Endothelial cell of umbilical vein (primary cell): ENCODE results near the gene PDE6B.

Source experiments
- EZH2 ChIP-seq: IDR thresholded peaks from 2 replicates; pipeline ENCODE4 v1.6.1; 2012; ENCODE audit warnings: borderline replicate concordance, low read depth, mild to moderate bottlenecking, moderate library complexity, low read length, inconsistent platforms; ENCODE audit not compliant: severe bottlenecking
- JUN ChIP-seq: IDR thresholded peaks from 2 replicates; pipeline ENCODE4 v1.6.1; 2011; ENCODE audit warnings: borderline replicate concordance, low read depth; ENCODE audit not compliant: insufficient read length, insufficient read depth
- POLR2A ChIP-seq: IDR thresholded peaks from 2 replicates; pipeline ENCODE4 v1.6.1; 2012; ENCODE audit warnings: low read depth, mild to moderate bottlenecking, control low read depth, low read length
- TF ChIP-seq, protein P1 (sequence below), 2 donors: IDR thresholded peaks; 1 replicate in 1 of 2; 2 replicates in 1 of 2; pipeline ENCODE4 v1.5.1; 2011; ENCODE audit warnings: low read length in 2 of 2, mild to moderate bottlenecking in 2 of 2, moderate library complexity in 2 of 2, control low read depth in 1 of 2, inconsistent platforms in 1 of 2, low read depth in 1 of 2; ENCODE audit not compliant: insufficient read depth in 1 of 2; ENCODE audit errors: extremely low read depth in 1 of 2
- TF ChIP-seq, protein P2 (sequence below): IDR thresholded peaks from 2 replicates; pipeline ENCODE4 v1.6.1; 2011; ENCODE audit not compliant: insufficient read depth, insufficient read length

DNA sequence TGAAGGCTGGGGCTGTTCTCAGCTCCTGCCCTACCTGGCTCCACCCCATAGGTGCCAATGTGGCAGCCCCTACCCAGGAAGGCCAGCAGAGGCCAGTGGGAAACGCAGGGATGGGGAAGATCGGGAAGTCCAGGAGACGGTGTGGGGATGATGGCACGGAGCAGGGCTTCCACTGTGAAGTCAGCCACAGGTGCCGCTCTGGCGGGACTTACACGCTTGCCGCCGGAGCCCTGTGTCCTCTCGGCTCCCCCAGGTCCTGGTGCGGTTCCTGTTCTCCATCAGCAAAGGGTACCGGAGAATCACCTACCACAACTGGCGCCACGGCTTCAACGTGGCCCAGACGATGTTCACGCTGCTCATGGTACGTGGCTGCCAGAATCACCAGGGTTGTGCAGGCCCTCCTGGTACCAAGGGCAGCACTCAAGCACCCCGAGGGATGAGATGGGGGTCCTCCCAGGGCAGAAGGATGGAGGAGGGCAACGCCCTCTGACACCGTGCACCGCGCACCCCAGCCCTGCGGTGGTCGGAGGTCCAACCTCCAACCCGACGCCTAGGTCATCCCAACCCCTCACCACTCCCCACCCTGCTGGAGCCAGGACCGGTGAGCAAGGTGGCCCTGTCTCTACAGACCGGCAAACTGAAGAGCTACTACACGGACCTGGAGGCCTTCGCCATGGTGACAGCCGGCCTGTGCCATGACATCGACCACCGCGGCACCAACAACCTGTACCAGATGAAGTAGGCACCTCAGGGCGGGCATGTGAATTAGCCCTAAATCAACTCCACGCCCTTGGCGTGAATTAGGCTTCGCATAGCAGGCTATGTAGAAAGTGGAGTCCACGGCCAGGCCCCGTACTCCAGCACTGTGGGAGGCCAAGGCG lies 36.7 kb downstream of the PDE6B start:
- TF ChIP-seq, protein P1, sequence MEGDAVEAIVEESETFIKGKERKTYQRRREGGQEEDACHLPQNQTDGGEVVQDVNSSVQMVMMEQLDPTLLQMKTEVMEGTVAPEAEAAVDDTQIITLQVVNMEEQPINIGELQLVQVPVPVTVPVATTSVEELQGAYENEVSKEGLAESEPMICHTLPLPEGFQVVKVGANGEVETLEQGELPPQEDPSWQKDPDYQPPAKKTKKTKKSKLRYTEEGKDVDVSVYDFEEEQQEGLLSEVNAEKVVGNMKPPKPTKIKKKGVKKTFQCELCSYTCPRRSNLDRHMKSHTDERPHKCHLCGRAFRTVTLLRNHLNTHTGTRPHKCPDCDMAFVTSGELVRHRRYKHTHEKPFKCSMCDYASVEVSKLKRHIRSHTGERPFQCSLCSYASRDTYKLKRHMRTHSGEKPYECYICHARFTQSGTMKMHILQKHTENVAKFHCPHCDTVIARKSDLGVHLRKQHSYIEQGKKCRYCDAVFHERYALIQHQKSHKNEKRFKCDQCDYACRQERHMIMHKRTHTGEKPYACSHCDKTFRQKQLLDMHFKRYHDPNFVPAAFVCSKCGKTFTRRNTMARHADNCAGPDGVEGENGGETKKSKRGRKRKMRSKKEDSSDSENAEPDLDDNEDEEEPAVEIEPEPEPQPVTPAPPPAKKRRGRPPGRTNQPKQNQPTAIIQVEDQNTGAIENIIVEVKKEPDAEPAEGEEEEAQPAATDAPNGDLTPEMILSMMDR (IDR thresholded peaks at IDR 0.05; ENCODE audit: extremely low read depth in 1 of 2, insufficient read depth in 1 of 2, low read depth in 1 of 2, low read length in 2 of 2): no peak
- TF ChIP-seq POLR2A (no peak), EZH2 (no peak), JUN (no peak)
- TF ChIP-seq, protein P2, sequence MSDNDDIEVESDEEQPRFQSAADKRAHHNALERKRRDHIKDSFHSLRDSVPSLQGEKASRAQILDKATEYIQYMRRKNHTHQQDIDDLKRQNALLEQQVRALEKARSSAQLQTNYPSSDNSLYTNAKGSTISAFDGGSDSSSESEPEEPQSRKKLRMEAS: no peak
